HG03432 (cell line): ENCODE data around the gene SLC10A7.

Experiments
- ATAC-seq: cut with Tn5 transposase; IDR thresholded peaks from one replicate; pipeline ENCODE4 v1.9.1; 2021; ENCODE audit warnings: mild to moderate bottlenecking, moderate library complexity; ENCODE audit not compliant: unreplicated experiment

SLC10A7 gene

DNA sequence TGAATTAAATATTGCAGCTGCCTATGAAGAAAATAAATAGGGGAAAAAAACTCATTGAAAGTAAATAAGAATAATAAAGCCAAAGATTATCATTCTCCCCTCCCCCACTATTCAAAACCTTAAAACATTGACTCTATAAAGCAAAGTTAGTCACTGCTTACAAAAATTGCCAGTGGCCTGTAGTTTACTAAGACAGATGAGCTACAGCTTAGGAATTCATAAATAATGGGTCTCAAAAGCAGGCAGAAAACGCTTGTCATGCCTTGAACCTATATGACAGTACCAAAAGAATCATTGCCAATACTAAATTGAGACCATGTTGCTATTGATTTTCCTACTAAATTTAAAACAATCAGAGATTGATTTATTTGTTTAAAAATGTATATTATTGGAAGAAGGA is 78.9 kb downstream of the SLC10A7 start:
- no peak for ATAC-seq

DNA sequence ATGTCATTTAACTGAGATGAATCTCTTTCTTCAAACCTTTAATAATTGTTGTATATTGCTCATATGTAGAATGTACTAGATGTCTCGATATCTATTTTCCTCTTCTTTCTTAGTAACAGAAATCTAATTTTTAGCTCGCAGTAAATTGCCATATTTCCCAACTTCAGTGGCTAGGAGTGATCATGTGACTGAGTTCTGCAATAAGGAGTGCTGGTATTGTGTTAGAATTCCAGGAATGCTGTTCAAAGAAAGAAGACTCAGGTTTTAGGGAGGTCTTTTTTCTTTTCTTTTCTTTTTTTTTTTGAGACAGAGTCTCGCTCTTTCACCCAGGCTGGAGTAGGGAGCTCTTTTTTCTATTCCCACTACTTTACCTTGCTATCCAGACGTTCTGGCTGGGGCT is 81.7 kb downstream of the SLC10A7 start:
- no peak for ATAC-seq

DNA sequence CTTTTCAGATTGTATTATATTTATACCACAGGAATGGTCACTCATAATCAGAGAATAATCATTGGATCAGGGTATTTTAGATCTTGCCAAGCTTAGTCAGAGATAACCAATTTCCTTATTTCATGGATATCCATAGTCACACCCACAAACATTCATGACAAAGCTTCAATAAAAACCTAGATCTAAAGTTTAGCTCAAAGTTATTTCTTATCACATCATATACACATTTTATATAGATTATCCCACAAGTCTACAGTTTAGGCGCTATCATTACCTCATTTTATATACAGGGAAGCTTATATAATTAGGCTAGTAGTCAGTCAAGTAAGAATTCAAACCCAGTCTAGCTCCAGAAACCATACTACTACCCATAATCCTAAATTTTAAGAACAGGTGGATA is 82.3 kb downstream of the SLC10A7 start:
- no peak for ATAC-seq

DNA sequence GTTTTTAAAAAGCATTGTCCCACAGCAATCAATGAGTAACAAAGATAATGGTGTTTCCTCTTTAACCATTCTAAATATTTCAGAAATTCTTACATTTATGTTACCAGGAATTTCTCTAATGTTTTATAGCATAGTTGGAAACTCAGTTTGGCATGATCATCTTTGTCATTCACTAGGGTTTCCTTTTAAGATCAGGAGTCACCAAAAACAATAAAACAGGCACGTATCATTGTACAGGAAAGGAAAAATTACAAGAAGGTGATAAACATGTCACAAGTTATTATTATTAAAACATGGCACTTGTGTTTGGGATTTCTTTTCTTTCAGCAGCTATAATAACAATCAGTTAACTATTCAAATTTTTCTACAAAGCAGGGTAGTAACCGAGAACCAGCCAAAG is 84.0 kb downstream of the SLC10A7 start:
- ATAC-seq, result no peak

- no peak for ATAC-seq
These were observed 85.1 kb downstream of the SLC10A7 start for GRCh38 chr4:146436423-146437162.

GRCh38 chr4:146435962-146436361 is 85.8 kb downstream of the SLC10A7 start:
- no peak for ATAC-seq

- ATAC-seq, result no peak
These were observed 89.7 kb downstream of the SLC10A7 start for GRCh38 chr4:146432065-146432464.

GRCh38 chr4:146428298-146428697 is 93.4 kb downstream of the SLC10A7 start:
- no peak for ATAC-seq

DNA sequence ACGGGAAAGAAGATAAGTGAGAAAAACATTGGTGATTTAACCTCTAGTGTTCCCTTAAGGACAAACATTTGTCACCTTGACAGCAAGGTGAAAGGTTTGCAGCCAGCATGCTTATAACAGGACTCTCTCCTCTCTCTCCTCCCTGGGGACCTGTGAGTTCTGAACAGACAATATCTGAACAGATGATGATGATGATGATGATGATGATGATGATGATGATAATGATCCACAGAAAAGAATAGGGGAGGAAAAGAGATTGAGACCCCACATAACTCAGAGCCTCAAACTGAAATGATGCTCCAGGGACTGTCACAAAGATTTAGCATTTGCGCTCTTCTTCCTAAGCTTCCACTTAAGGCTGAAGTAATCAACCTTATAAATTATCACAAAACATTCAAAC is 103.9 kb downstream of the SLC10A7 start:
- ATAC-seq, result no peak

GRCh38 chr4:146415829-146416228 is 105.9 kb downstream of the SLC10A7 start:
- no peak for ATAC-seq

GRCh38 chr4:146407669-146408084 is 114.1 kb downstream of the SLC10A7 start:
- ATAC-seq, result no peak

DNA sequence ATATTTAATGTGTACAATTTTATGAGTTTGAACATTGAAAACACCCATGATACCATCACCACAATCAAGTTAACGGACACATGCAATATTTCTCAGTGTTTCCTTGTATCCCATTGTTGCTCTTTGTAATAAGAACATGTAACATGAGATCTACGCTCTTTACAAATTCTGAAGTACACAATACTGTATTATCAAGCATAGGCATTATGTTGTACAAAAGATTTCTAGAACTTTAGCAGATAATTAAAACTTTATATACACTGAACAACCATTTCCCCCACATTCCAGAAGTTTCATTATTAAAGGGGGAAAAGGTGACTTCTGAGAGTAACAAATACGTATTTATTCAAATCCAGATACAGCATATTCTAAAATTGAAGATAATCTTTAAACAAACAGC is 114.5 kb downstream of the SLC10A7 start:
- ATAC-seq, result no peak

GRCh38 chr4:146401274-146401673 is 120.5 kb downstream of the SLC10A7 start:
- no peak for ATAC-seq

- no peak for ATAC-seq
These were observed 122.8 kb downstream of the SLC10A7 start for GRCh38 chr4:146398896-146399445.

DNA sequence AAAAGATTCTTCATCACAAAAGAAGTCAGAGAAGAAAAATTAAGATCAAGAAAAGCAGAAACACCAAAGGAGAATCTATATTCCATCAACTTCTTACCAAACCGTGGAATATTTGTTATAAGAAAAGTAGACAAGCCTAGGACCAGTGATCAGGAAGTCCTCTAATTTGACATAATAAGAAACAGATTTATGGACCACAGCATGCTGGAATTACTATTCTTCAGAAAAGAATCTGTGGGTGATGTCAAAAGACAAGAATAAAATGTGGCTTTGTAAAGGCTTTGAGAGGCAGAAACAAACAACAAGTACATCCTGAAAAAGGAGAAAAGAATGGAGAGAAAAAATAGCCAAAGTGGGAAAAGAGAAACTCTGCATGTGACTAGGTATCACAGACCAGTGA is 123.3 kb downstream of the SLC10A7 start:
- ATAC-seq, result no peak

GRCh38 chr4:146389561-146389960 is 132.2 kb downstream of the SLC10A7 start:
- ATAC-seq, result no peak

DNA sequence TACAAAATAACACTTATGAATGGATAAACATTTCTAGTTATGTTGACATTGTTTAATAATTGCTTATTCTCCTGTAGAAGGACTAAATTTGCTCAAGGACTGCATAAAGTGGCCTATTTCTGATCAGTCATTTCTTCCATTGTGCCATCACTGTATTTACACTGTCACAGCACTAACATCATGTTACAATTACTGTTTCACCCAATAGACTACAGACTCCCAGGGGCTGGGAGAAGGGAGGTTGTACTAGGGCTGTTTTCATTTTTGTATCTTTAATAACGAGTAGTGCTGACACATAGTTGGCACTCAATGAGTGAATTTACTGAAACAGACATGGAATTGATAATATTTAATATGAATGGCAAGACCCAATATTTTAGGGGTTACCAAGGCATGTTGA is 139.5 kb downstream of the SLC10A7 start:
- ATAC-seq, result no peak

DNA sequence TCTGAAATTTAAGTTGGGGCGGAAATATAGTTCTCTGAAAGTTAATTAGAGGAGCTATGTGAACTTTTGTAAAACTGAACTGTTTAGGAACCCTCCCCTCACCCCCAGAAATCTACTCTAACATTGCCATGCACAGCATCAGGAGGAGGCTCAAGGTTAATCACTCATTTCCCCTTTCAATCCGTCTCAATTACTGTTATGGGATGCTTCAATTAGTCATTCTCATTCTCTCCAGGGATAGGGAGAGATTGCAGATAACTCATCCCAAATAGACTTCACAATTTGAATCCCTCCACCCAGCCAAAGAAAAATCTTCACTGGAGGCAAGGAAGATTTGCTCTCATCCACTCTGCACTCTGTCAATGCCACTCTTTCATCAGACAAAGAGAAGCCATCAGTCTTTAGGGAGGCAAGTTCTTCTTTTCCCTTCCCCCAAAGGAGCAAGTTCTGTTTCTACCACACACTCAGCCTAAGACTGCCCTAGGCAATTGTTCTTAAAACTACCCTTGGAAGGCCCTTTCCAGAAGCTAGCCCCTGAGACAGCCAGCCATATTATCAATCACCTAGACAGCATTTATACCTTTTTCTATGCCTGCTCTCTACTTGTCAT is 140.4 kb downstream of the SLC10A7 start:
- ATAC-seq, result no peak

GRCh38 chr4:146379744-146380143 is 142.0 kb downstream of the SLC10A7 start:
- ATAC-seq, result no peak

DNA sequence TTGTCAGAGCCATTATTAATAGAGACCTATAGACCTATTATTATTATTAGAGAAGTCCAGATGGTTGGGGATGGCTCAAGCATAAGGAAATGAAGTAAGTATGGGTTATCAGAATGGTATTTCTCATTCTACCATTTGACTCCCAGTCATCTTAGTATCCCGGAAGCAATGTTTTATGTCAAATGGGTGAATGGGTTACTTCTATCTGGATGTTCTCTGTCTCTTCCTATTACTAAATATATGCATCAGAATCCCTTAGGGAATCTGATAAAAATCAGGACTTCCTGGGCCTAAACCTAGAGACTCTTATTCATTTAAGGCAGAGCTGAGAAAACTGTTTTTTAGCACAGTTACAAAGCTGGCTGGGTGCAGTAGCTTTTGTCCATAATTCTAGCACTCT is 149.9 kb downstream of the SLC10A7 start:
- ATAC-seq, result no peak

- no peak for ATAC-seq
These were observed 150.9 kb downstream of the SLC10A7 start for GRCh38 chr4:146370841-146371240.

DNA sequence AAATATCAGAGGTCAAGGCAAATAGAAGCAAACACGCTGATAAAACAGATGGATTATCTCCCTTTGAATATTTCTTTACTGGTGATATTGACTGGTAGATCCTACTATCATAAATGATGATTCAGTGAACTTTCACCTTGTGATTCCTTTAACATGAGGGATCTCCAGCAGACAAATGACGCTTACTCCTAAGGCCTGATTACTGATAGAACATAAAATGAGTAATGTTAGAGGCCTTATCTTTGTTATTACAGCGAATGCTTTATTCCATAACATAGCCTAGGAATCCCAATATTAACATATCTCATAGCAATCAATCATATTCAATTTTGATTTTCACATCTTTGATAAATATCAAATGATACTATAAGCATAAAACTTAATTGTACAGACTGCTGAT is 152.3 kb downstream of the SLC10A7 start:
- no peak for ATAC-seq
